Measurements from ENCODE around the gene FAM53B.

DNA sequence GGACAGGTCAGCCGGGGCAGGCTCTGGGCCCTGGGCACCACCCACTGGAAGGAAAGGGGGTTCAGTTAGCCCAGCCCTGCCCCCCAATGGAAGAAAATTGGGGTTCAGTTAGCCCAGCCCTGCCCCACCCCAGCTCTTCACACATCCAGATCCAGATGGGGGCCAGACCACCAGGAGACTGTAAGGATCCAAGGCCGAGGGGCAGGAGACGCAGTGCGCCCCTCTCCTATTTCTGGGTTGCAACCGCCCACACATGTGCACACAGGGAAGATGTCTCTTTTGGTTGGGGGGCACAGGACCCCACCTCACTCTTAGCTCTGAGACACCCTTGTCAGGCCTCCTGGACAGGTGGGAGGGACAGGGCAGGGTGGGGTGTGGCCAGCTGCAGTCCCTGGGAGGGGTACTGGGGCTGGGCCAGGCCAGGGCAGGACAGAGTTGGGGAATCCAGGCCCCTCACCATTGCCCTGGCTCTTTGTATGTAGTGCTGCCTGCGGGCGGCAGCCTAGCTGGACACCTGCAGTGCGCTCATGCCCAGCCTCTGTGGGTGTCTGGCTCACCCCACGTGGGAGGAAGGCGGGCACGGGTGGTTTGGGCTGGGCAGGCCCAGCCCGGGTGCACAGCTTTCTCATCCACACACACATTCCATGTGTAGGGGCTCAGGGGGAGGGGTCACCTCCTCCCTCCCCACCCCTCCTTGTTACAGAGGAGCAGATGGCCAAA, 141.4 kb downstream of the FAM53B start:
- TF ChIP-seq SNAI2 (CRISPR knock-in tag; IDR thresholded peaks at IDR 0.05) (no peak), ZNF8 (CRISPR knock-in tag; IDR thresholded peaks at IDR 0.05) (no peak), GLIS3 (CRISPR knock-in tag; IDR thresholded peaks at IDR 0.05) (no peak)
- TF ChIP-seq, protein P1, sequence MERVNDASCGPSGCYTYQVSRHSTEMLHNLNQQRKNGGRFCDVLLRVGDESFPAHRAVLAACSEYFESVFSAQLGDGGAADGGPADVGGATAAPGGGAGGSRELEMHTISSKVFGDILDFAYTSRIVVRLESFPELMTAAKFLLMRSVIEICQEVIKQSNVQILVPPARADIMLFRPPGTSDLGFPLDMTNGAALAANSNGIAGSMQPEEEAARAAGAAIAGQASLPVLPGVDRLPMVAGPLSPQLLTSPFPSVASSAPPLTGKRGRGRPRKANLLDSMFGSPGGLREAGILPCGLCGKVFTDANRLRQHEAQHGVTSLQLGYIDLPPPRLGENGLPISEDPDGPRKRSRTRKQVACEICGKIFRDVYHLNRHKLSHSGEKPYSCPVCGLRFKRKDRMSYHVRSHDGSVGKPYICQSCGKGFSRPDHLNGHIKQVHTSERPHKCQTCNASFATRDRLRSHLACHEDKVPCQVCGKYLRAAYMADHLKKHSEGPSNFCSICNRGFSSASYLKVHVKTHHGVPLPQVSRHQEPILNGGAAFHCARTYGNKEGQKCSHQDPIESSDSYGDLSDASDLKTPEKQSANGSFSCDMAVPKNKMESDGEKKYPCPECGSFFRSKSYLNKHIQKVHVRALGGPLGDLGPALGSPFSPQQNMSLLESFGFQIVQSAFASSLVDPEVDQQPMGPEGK (CRISPR knock-in tag; IDR thresholded peaks at IDR 0.05; ENCODE audit: borderline replicate concordance), result no peak
- TF ChIP-seq, protein P2, sequence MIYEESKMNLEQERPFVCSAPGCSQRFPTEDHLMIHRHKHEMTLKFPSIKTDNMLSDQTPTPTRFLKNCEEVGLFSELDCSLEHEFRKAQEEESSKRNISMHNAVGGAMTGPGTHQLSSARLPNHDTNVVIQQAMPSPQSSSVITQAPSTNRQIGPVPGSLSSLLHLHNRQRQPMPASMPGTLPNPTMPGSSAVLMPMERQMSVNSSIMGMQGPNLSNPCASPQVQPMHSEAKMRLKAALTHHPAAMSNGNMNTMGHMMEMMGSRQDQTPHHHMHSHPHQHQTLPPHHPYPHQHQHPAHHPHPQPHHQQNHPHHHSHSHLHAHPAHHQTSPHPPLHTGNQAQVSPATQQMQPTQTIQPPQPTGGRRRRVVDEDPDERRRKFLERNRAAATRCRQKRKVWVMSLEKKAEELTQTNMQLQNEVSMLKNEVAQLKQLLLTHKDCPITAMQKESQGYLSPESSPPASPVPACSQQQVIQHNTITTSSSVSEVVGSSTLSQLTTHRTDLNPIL (CRISPR knock-in tag; IDR thresholded peaks at IDR 0.05; ENCODE audit: low read depth), result no peak

Measured in SK-N-SH treated with all-trans-retinoic acid at 6 μM for 48 hours (cell line).